ENCODE measurements around the gene ANKFY1.

- TF ChIP-seq CTCF (IDR thresholded peaks at IDR 0.05; ENCODE audit: low read depth, low read length, poor library complexity, severe bottlenecking), result no peak
- TF ChIP-seq EZH2phosphoT487 (IDR thresholded peaks at IDR 0.05; ENCODE audit: borderline replicate concordance, low read length), result no peak
Observed at GRCh38 chr17:4241535-4241934, 22.2 kb downstream of the ANKFY1 start.

All from DOHH2 (cell line).